HG03354 (cell line): ENCODE data around the gene MAP1S.
A peak's percentile ranks its signal among the peaks of the same experiment; 100 is the strongest.

Experiments
- ATAC-seq: cut with Tn5 transposase; IDR thresholded peaks from one replicate; pipeline ENCODE4 v1.9.1; 2021; ENCODE audit warnings: mild to moderate bottlenecking; ENCODE audit not compliant: unreplicated experiment, poor library complexity, severe bottlenecking

Gene MAP1S

DNA sequence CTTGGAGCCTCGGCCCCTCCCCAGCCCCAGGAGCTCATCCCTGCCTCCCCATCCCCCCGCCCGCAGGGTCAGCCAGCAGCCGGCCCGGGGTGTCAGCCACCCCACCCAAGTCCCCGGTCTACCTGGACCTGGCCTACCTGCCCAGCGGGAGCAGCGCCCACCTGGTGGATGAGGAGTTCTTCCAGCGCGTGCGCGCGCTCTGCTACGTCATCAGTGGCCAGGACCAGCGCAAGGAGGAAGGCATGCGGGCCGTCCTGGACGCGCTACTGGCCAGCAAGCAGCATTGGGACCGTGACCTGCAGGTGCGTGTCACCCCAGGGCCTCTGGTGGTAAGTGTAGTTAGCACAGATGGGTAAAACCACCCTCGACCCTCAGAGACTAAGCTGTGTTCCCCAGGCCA lies 13.8 kb downstream of the MAP1S start:
- no peak for ATAC-seq

- no peak for ATAC-seq
Measured at GRCh38 chr19:17734146-17734545, 14.9 kb downstream of the MAP1S start.

- ATAC-seq = no peak
Measured at GRCh38 chr19:17735410-17735809, 16.1 kb downstream of the MAP1S start.

DNA sequence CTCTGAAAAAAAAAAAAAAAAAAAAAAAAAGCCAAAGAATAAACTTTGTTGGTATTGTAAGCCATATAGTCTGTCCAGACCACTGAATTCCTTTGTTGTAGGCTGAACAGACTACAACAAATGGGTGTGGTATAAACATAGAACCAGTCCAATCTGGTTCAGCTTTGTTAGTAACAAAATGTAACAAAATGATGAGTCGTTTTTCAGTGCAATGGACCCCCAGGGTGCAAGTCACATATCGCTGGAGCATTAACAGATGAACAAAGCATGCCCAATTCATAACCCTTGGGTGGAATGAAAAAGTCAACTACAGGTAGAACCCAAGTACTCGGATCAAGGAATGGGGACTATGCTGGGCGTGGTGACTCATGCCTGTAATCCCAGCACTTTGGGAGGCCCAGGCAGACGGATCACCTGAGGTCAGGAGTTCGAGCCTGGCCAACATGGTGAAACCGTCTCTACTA lies 18.4 kb downstream of the MAP1S start:
- ATAC-seq = no peak

- ATAC-seq = no peak
Measured at GRCh38 chr19:17739121-17739875, 20.0 kb downstream of the MAP1S start.

DNA sequence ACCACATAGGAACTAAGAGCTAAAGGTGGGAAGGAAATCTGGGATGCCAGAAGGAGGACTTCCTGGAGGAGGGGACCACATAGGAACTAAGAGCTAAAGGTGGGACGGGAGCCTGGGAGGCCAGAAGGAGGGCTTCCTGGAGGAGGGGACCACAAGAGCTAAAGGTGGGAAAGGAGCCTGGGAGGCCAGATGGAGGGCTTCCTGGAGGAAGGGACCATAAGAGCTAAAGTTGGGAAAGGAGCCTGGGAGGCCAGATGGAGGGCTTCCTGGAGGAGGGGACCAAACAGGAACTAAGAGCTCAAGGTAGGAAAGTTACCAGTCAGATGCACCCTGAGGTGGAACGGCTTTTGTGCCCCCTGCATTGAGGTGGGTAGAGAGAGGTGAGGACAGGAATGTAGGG lies 22.2 kb downstream of the MAP1S start:
- ATAC-seq = no peak

DNA sequence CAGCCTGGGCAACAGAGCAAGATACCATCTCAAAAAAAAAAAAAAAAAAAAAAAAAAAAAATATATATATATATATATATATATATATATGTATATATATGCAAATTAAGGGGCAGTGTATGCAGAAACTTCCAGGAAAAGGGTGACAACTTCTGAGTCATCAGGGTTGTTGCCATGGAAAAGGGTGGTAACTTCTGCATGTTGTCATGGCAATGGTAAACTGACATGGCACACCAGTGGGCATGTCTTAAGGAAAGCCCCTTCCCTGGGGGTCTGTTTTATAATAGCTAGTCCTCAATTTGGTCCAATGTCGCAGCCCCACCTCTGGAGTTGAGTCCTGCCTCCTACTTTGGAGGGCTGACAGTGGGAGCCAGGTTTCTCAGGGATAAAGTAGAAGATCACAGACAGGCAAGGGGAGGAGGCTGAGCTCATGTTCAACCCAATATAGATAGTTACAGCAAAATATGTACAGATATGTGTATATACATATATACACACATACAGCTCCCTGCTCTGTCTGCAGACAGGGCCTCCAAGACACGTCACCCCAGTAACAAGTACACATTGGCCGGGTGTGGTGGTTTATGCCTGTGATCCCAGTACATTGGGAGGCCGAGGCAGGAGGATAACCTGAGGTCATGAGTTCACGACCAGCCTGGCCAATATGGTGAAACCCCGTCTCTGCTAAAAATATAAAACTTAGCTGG lies 24.7 kb downstream of the MAP1S start:
- ATAC-seq = no peak

DNA sequence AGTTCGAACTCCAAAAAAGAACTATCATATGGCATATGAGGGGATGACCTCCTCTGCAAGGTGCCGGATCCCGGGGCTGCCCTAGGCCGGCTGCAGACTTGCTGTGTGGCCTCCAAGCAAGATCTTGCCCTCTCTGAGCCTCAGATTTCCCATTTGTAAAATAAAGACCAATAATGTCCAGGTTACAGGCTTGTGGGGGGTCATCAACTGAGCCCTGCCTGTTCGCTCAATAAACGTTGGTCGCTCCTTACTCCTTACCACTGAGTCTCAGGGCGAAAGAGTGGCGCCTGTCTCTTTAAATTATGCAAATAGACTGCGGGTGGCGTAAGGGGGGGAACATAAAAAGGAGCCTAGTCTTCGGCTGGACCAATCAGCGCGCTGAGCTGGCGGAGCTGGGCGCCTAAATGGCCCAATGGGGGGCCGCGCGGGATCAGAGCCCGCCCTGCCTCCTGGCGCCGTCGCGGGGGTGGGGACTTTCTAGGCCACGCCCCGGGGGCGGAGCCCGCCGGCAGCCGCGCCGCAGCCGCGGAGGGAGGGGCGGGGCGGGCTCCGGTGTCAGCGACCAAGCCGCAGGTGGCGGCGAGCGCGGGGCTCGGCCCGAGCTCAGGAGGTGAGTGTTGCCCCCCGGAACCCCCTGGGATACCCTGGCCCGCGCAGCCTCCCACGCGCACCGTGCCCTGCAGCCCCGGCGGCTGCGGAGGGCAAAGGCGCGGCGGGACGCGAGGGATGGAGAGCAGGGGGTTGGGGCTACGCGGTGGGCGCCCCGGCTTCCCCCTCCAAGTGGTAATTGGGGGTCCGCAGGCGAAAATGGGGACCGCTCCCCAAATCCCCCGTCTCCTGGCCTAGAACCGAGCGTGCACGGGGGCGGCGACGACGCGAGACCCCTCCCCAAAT lies 28.2 kb downstream of the MAP1S start:
- peak; percentile 74 for ATAC-seq

- no peak for ATAC-seq
Measured at GRCh38 chr19:17748884-17749638, 29.8 kb downstream of the MAP1S start.

DNA sequence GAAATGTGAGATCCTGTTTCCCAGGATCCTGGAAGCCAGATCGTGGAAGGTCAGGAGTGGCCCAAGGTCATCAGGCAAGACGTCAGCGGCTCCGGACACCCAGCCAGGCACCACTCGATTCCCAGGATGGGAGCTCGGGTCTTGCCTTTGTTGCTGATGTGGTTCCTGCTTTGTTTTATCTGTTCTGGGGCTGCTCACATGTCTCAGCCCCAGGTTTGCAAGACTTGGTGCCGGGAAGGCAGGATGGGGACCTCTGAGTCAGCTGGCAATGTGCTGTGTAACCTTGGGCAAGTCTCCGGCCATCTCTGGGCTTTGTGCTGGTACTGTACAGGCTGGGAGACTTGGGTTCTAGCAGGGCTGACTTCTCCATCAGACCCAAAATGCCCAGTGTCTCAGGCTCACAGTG lies 30.6 kb downstream of the MAP1S start:
- ATAC-seq = no peak

- peak; percentile 41 for ATAC-seq
Measured at GRCh38 chr19:17751103-17751911, 32.0 kb downstream of the MAP1S start, which contains the start of gene FCHO1. TSS of gene FCHO1 (plus strand) at chr19:17751477. CDS start at chr19:17755165, 3,688 bp downstream.

GRCh38 chr19:17751912-17752273 lies 32.6 kb downstream of the MAP1S start:
- ATAC-seq = no peak

DNA sequence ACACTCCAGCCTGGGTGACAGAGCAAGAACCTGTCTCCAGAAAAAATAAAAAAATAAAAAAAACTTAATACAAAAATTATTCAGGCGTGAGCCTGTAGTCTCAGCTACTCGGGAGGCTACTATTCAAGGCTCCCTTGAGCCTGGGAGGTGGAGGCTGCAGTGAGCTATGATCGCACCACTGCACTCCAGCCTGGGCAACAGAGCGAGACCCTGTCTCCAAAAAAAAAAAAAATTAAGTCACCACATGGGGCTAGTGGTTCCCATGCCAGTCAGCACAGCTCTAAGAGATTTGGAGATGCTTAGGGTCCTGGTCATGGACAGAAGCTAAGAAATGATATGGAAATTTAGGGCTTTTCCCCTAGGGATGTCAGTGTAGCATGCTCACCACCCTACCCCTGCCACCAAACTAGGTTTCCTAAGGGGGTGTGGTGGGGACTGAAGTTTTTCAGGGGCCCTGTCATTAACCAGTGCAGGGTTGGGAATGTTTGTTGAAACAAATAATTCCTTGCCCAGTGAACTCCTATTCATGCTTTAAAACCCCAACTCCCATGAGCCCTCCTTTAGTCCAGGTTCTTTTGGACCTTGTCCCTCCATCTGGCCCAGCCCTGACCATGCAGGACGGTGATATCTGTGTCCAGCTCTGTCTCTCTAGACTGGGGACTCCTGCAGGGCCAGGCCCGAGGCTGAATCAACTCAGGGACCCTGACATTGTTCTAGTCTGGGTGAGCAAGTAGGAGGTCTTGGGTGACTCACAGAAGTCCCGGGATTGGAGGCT lies 33.8 kb downstream of the MAP1S start:
- ATAC-seq = no peak

DNA sequence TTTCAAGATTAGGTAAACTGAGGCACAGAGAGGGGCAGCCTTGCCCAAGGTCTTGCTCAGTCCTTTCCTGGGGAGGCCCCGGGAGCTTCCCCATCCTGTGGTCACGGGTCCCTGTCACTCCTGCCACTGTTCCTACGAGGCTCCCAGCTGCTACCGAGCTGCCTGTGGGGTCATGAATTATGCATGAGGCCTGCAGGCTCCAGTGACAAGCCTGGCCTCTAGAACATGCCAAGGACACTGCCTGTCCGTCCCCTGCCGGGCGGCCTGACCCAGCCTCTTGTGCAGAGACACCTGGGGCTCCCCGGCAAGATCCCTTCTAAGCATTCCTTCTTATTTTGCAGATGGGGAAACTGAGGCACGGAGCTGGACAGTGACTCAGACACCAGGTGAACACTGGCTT lies 34.7 kb downstream of the MAP1S start:
- ATAC-seq = no peak

DNA sequence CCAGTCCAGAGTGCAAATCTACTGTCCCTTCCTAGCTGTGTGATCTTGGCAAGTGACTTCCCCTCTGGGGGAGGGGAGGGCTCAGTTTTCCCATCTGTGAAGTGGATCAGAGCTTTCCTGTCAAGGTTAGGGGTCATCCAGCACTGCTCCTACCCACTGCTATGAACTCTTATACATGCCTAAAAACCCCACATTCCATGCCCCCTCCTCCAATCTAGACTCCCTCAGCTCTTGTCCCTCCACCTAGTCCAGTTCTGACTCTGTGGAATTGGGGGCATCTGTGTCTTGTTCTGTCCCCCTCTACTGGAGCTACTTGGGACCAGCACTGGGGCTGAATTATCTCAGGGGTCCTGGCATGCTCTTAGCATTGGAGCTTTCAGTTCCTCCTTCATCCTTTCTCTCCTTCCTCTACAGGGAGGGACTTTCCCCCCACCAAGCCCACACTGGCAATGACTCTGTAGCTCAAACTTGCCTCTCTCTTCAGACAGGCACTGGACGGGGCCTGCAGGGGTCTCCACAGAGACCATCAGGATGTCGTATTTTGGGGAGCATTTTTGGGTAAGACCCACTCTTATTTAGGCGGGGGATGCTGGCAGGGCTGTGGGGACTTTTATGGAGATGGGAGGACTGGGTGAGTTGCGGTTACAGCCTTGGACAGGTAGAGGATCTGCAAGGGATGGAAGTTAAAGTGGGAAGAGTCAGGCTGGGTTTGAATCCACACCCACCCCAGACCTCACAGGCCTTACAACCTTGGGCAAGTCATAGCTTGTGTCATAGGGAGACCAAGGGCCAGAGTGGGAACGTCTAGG lies 35.6 kb downstream of the MAP1S start:
- peak; percentile 54 for ATAC-seq

DNA sequence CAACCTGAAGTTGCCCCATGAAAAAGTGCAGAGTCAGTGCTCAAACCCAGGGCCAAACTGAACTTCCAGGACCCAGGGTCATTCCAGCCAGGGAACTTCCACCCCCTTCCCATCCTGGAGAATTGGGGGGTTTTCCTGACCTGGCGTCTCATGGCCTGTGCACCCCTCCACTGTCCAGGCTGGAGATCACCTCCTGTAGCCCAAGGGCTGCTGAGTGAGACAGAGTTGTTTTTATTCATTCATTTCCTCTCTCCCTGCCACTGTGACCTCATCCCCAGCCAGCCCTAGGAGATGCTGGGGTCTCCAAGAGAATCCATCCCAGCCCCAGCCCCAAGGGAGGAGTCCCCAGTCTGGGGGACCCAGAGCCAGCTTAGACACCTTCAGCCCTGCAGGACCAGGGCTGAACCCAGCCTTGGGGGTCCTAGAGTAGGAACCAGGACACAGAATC lies 36.2 kb downstream of the MAP1S start:
- no peak for ATAC-seq

DNA sequence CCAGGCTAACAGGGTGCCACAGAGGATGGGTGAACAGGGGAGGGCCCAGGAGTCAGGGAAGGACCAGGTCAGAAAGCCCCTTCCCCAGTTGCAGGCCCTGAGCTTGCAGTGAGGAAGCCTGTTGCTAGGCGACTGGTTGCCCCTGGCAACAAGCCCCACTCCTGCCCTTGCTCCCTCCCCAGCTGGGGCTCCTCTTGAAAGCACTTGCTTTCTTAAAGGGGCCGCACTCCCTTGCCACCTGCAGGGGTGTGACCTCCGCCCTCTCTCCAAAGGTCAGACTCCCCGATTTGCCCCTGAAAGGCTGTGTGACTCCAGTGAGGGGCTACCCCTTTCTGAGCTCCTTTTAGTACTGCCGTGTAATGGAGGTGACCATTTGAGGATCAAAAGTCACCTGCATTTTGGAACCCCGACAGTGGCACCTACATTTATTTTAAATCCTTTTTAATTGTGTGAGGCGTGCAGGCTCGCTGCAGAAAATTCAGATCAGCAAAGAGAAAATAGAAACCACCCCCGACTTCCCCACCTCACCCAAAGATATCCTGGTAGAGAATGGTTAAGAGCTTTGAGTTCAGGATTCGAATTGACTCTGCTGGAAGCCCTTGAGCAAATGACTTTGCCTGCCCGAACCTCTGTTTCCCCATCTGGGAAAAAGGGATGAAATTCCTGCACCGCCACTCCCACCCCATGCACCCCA lies 36.8 kb downstream of the MAP1S start:
- no peak for ATAC-seq
